Stimulated activated CD4-positive, alpha-beta T cell treated with anti-CD3 and anti-CD28 coated beads, Interleukin-15, amount 100 ng/mL, for 1 hour (primary cell): ENCODE data around the gene RICTOR.
"Not testable (repeated sequence)": the region's sequence is repeated elsewhere in the genome, so short reads cannot be mapped to it uniquely, and the experiment has no call there.

ENCODE experiments used
- DNase-seq, 2 donors: peaks; one replicate each; pipeline ENCODE4 v3.0.0-alpha.2; 2020; ENCODE audit warnings: low read depth in 1 of 2, low spot score in 1 of 2

Gene RICTOR

GRCh38 chr5:39010958-39011357 is 63.2 kb downstream of the RICTOR start:
- DNase-seq = not testable (repeated sequence)

- no peak for DNase-seq
These were observed 64.2 kb downstream of the RICTOR start for GRCh38 chr5:39009981-39010380.

- DNase-seq = no peak
These were observed 64.9 kb downstream of the RICTOR start for GRCh38 chr5:39009280-39009679.

- no peak for DNase-seq
These were observed 67.5 kb downstream of the RICTOR start for GRCh38 chr5:39006650-39007049.

GRCh38 chr5:39005566-39006232 is 68.5 kb downstream of the RICTOR start:
- no peak for DNase-seq

- DNase-seq = no peak
These were observed 72.5 kb downstream of the RICTOR start for GRCh38 chr5:39001683-39002082.

- no peak for DNase-seq
These were observed 75.2 kb downstream of the RICTOR start for GRCh38 chr5:38999037-38999436.

- DNase-seq = no peak
These were observed 76.6 kb downstream of the RICTOR start for GRCh38 chr5:38997591-38997990.

GRCh38 chr5:38996123-38996522 is 78.1 kb downstream of the RICTOR start:
- no peak for DNase-seq

- no peak for DNase-seq
These were observed 79.8 kb downstream of the RICTOR start for GRCh38 chr5:38994324-38994927.

GRCh38 chr5:38989974-38990719 is 84.1 kb downstream of the RICTOR start:
- not testable (repeated sequence) for DNase-seq

GRCh38 chr5:38985909-38986452 is 88.2 kb downstream of the RICTOR start:
- DNase-seq = no peak

GRCh38 chr5:38979535-38979934 is 94.7 kb downstream of the RICTOR start:
- no peak for DNase-seq

- DNase-seq = no peak
These were observed 96.2 kb downstream of the RICTOR start for GRCh38 chr5:38978036-38978435.

- no peak for DNase-seq
These were observed 105.5 kb downstream of the RICTOR start for GRCh38 chr5:38968665-38969064.

- no peak for DNase-seq
These were observed 112.5 kb downstream of the RICTOR start for GRCh38 chr5:38961691-38962090.

- DNase-seq = no peak
These were observed 120.7 kb downstream of the RICTOR start for GRCh38 chr5:38953426-38954012.

GRCh38 chr5:38948501-38948900 is 125.7 kb downstream of the RICTOR start:
- DNase-seq = no peak

- DNase-seq = no peak
These were observed 129.9 kb downstream of the RICTOR start for GRCh38 chr5:38944282-38944681.

- DNase-seq = no peak
These were observed 132.3 kb downstream of the RICTOR start for GRCh38 chr5:38941912-38942311.

- DNase-seq = no peak
These were observed 133.9 kb downstream of the RICTOR start for GRCh38 chr5:38940230-38940858.
